HUES64 (cell line): ENCODE measurements around the gene TRNAU1AP. TPM values are rescaled to one million over a fixed set of nuclear protein-coding genes. Genes with fewer than 3 reads are reported as not detected.

Source experiments
- H3K27ac ChIP-seq: 2 replicates; pipeline ENCODE4 v1.7.0; 2013; ENCODE audit warnings: low read depth, low read length, inconsistent platforms
- H3K27me3 ChIP-seq: 2 replicates; pipeline ENCODE4 v1.6.1; 2013; ENCODE audit warnings: mild to moderate bottlenecking, low read length; ENCODE audit not compliant: insufficient read depth
- H3K36me3 ChIP-seq: 2 replicates; pipeline ENCODE4 v1.6.1; 2013; ENCODE audit warnings: mild to moderate bottlenecking, low read length; ENCODE audit not compliant: insufficient read depth
- H3K4me1 ChIP-seq: 2 replicates; pipeline ENCODE4 v1.6.1; 2013; ENCODE audit warnings: mild to moderate bottlenecking, low read length, moderate library complexity; ENCODE audit not compliant: insufficient read depth
- H3K4me3 ChIP-seq: 2 replicates; pipeline ENCODE4 v1.5.1; 2013; ENCODE audit warnings: mild to moderate bottlenecking, low read length, moderate library complexity
- H3K9ac ChIP-seq: 2 replicates; pipeline ENCODE4 v1.6.1; 2013; ENCODE audit warnings: mild to moderate bottlenecking, low read depth, low read length
- H3K9me3 ChIP-seq: 2 replicates; pipeline ENCODE4 v1.6.1; 2013; ENCODE audit warnings: low read depth, low read length; ENCODE audit not compliant: insufficient read depth
- WGBS: fragments of 150-250, 120-280 bp; methylation state at CpG from one replicate; pipeline ENCODE4 v1.1.7; 2013; ENCODE audit warnings: missing lambda C conversion rate; 5-methylcytosine and 5-hydroxymethylcytosine counted together
- polyA plus RNA-seq, 2 experiments: library from polyadenylated mRNA; stranded (reverse); fragments of 50-300 nt; gene quantifications; one replicate each; pipeline ENCODE4 v1.2.3, GENCODE V29; 2013

Gene TRNAU1AP
- polyA plus RNA-seq (2013, experiment 1 of 2): 23.9 TPM
- polyA plus RNA-seq (2013, experiment 2 of 2): 22.3 TPM

- Histone ChIP-seq H3K4me3 (peak within 1 kb of the TSS; percentile 90), H3K4me1 (0 out of 2 replicates have a peak, but pooled peaks cover 5% of the 10 kb centered on the region), H3K27ac (peak within 1 kb of the TSS; percentile 38; the same call in 1 of the 2 replicates), H3K9me3 (no peaks in the 10 kb centered on the region), H3K27me3 (no peaks in the 10 kb centered on the region), H3K36me3 (peaks cover 20% of the 10 kb centered on the region), H3K9ac (peak within 1 kb of the TSS; percentile 82)
- WGBS: under 1% methylated on average over 62 of the region's 63 CpGs
Observed at GRCh38 chr1:28552758-28553663, at the start of gene TRNAU1AP. TRNAU1AP (plus strand) TSS chr1:28553085; CDS start chr1:28553111, 26 bp downstream.

GRCh38 chr1:28503117-28503516 is 49.8 kb upstream of the TRNAU1AP start:
- no peaks in the 10 kb centered on the region for H3K9me3 ChIP-seq
- no peak overlapping the region for H3K4me3 ChIP-seq
- no peaks in the 10 kb centered on the region for H3K27me3 ChIP-seq
- H3K36me3 ChIP-seq: peaks cover 26% of the 10 kb centered on the region
- H3K27ac ChIP-seq: no peak overlapping the region
- 88% methylated on average over 2 of the region's 3 CpGs for WGBS
- no peak overlapping the region for H3K9ac ChIP-seq
- H3K4me1 ChIP-seq: peaks cover 2% of the 10 kb centered on the region

DNA sequence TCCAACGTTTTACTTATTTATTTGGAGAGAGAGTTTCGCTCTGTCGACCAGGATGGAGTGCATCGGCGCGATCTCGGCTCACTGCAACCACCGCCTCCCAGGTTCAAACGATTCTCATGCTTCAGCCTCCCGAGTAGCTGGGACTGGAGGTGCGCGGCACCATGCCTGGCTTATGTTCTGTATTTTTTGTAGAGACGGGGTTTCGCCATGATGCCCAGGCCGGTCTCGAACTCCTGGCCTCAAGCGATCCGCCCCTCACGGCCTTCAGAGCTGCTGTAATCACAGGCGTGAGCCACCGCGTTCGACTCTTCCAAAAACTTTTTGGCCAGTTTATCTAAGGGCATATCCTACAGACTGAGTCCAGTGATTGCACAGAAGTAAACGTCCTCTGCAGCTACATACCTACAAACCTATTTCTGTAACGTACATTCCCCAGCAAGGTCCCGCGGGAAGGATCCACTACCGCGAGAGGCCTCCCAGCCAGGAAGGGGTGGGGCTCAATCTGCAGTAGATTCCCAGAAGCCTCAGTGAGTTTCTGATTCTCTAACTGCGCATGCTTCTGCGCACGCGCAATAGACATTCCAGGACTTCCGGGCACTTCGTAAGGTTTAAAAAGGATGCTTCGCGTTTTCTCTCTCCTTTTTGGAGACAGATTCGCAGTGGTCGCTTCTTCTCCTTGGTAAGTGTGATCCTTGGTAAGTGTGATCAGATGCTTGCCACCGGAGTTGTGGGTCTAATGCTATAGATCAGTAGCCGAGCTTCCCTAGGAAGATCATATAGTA is 47.3 kb upstream of the TRNAU1AP start, which contains the start of gene RCC1:
RCC1 (plus strand) TSS at position 638 of the 782 bp plus-strand sequence. CDS start 23,824 bp downstream, outside the sequence.
- Histone ChIP-seq H3K36me3 (peaks cover 46% of the 10 kb centered on the region), H3K9me3 (no peaks in the 10 kb centered on the region), H3K9ac (peak within 1 kb of the TSS; percentile 100), H3K4me1 (peaks cover 13% of the 10 kb centered on the region), H3K27me3 (no peaks in the 10 kb centered on the region), H3K27ac (peak within 1 kb of the TSS; percentile 98), H3K4me3 (peak within 1 kb of the TSS; percentile 78)
- WGBS: 4% methylated on average over 39 of the region's 41 CpGs

- Histone ChIP-seq H3K4me1 (peaks cover 13% of the 10 kb centered on the region), H3K9ac (peak overlapping the region; percentile 100), H3K9me3 (no peaks in the 10 kb centered on the region), H3K27ac (peak overlapping the region; percentile 98), H3K4me3 (peak overlapping the region; percentile 78), H3K27me3 (no peaks in the 10 kb centered on the region), H3K36me3 (peaks cover 54% of the 10 kb centered on the region)
- WGBS: 1% methylated on average over 13 of the region's 14 CpGs
Observed at GRCh38 chr1:28506907-28507246, 46.0 kb upstream of the TRNAU1AP start.

DNA sequence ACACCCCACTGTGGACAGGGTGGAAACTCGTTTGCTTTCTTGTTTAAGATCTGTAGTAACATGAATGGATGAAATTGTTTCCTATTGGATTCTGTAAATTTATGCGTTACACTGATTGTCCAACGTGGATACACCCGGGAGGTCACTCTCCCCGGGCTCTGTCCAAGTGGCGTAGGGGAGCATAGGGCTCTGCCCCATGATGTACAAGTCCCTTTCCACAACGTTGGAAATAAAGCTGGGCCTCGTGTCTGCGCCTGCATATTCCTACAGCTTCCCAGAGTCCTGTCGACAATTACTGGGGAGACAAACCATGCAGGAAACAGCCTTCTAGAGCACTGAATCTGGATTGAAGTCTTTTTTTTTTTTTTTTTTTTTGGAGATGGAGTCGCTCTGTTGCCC is 45.6 kb upstream of the TRNAU1AP start:
- Histone ChIP-seq H3K4me1 (peaks cover 13% of the 10 kb centered on the region), H3K4me3 (peak overlapping the region; percentile 78), H3K27ac (peak overlapping the region; percentile 98), H3K36me3 (peaks cover 58% of the 10 kb centered on the region), H3K27me3 (no peaks in the 10 kb centered on the region), H3K9ac (peak overlapping the region; percentile 100), H3K9me3 (no peaks in the 10 kb centered on the region)
- WGBS: 1% methylated on average over 11 of the region's 11 CpGs

- Histone ChIP-seq H3K4me3 (peak overlapping the region; percentile 78), H3K27ac (peak overlapping the region; percentile 98), H3K9ac (peak overlapping the region; percentile 100), H3K36me3 (peaks cover 63% of the 10 kb centered on the region), H3K27me3 (no peaks in the 10 kb centered on the region), H3K4me1 (peaks cover 13% of the 10 kb centered on the region), H3K9me3 (no peaks in the 10 kb centered on the region)
- 16% methylated on average over 9 of the region's 10 CpGs for WGBS
Observed at GRCh38 chr1:28507646-28508434, 45.0 kb upstream of the TRNAU1AP start.

- H3K36me3 ChIP-seq: peaks cover 68% of the 10 kb centered on the region
- H3K27ac ChIP-seq: peak overlapping the region; percentile 98
- H3K4me3 ChIP-seq: peak overlapping the region; percentile 78
- 49% methylated on average over 4 of the region's 5 CpGs for WGBS
- H3K4me1 ChIP-seq: peaks cover 13% of the 10 kb centered on the region
- H3K9ac ChIP-seq: peak overlapping the region; percentile 100
- no peaks in the 10 kb centered on the region for H3K27me3 ChIP-seq
- no peaks in the 10 kb centered on the region for H3K9me3 ChIP-seq
Observed at GRCh38 chr1:28508435-28508754, 44.5 kb upstream of the TRNAU1AP start.

DNA sequence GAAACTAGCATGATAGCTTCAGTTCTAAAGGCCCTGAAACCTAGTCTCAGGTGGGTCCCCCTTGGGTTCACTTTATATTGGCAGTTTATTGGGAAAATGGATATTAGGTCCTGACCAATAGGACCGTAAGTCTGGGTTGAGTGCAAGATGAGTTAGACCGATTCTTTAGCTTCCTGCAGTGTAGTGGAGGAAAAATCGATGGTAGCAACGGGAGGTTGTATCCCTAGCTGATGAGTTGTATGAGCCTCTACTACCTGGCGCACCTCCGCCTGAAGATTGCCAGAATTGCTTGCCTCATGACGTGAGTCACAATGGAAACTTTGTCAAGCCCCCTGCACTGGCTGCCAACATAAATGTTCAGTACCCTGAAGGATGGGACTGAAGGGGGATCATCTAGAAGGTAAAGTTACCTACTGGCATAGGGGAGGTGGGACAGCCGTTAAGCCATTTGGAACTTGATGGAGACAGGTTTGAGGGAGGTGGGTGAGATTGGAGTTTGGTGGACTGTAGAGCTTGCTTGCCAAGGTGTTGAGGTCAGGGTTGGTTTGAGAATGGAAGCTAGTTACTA is 43.1 kb upstream of the TRNAU1AP start:
- Histone ChIP-seq H3K9me3 (no peaks in the 10 kb centered on the region), H3K9ac (peak overlapping the region; percentile 100), H3K36me3 (peaks cover 73% of the 10 kb centered on the region), H3K27ac (peak overlapping the region; percentile 98), H3K4me1 (peaks cover 13% of the 10 kb centered on the region), H3K4me3 (peak overlapping the region; percentile 0; the same call in 1 of the 2 replicates), H3K27me3 (no peaks in the 10 kb centered on the region)
- 83% methylated on average over 8 of the region's 8 CpGs for WGBS

DNA sequence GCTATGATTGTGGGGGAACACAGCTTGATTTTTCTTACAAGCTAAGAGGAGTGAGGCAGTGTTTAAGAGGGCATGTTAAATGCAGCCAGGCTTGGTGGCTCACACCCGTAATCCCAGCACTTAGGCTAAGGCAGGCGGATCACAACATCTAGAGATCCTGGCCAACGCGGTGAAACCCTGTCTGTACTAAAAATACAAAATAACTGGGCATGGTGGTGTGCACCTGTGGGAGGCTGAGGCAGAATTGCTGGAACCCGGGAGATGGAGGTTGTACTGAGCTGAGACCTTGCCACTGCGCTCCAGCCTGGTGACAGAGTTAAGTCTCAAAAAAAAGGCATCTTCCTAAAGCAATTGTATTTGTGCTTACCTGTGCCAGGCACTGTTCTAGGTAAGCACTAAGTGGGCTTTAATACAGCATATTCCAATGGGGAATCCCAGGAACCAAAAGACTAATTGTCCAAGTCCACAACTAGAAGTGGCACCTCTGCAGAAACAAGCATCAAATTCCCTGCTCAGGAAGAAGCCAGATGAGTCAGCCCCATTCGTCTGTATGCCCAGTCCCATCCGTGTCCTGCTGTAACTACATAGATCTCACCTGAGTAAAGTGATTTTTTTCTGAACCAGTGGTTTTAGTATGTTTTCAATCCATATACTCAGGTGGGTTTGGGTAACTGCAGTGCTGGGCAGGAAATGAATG is 42.5 kb upstream of the TRNAU1AP start:
- peaks cover 13% of the 10 kb centered on the region for H3K4me1 ChIP-seq
- no peak overlapping the region for H3K4me3 ChIP-seq
- no peaks in the 10 kb centered on the region for H3K27me3 ChIP-seq
- H3K9me3 ChIP-seq: no peaks in the 10 kb centered on the region
- peak overlapping the region; percentile 98 for H3K27ac ChIP-seq
- 80% methylated on average over 8 of the region's 8 CpGs for WGBS
- H3K9ac ChIP-seq: peak overlapping the region; percentile 100
- peaks cover 73% of the 10 kb centered on the region for H3K36me3 ChIP-seq

- WGBS: 90% methylated on average over 2 of the region's 2 CpGs
- Histone ChIP-seq H3K27ac (peak overlapping the region; percentile 98), H3K9me3 (no peaks in the 10 kb centered on the region), H3K27me3 (no peaks in the 10 kb centered on the region), H3K4me3 (no peak overlapping the region), H3K9ac (peak overlapping the region; percentile 100), H3K36me3 (peaks cover 73% of the 10 kb centered on the region), H3K4me1 (peaks cover 13% of the 10 kb centered on the region)
Observed at GRCh38 chr1:28510970-28511440, 41.9 kb upstream of the TRNAU1AP start.
